IMR-90 (cell line): Measurements from ENCODE around the gene PPARD. TPM values are rescaled to one million over a fixed set of nuclear protein-coding genes. Genes with fewer than 3 reads are reported as not detected.

ENCODE experiments used
- polyA plus RNA-seq, 3 experiments: library from polyadenylated mRNA; depleted of rRNA; stranded (reverse); fragments of >200 nt; gene quantifications; 2 replicates each; pipeline ENCODE4 v1.2.3, GENCODE V29; 2012; ENCODE audit warnings: low replicate concordance in 1 of 3
- total RNA-seq: library from RNA; depleted of rRNA; stranded (reverse); fragments of >200 nt; gene quantifications from 2 replicates; pipeline ENCODE4 v1.2.3, GENCODE V29; 2012
- TF ChIP-seq, protein P1 (sequence below): conservative IDR thresholded peaks from 2 replicates; pipeline ENCODE4 v1.5.1; 2012; ENCODE audit warnings: mild to moderate bottlenecking, low read depth, low read length, improper control_type of control experiment

Gene PPARD
- total and polyA plus RNA-seq, 2 of the 4 experiments (the other 2 are of a cell fraction) = 10.4 to 69.0 TPM

GRCh38 chr6:35296931-35297600 lies 45.3 kb upstream of the PPARD start (continued):
- TF ChIP-seq, protein P1, sequence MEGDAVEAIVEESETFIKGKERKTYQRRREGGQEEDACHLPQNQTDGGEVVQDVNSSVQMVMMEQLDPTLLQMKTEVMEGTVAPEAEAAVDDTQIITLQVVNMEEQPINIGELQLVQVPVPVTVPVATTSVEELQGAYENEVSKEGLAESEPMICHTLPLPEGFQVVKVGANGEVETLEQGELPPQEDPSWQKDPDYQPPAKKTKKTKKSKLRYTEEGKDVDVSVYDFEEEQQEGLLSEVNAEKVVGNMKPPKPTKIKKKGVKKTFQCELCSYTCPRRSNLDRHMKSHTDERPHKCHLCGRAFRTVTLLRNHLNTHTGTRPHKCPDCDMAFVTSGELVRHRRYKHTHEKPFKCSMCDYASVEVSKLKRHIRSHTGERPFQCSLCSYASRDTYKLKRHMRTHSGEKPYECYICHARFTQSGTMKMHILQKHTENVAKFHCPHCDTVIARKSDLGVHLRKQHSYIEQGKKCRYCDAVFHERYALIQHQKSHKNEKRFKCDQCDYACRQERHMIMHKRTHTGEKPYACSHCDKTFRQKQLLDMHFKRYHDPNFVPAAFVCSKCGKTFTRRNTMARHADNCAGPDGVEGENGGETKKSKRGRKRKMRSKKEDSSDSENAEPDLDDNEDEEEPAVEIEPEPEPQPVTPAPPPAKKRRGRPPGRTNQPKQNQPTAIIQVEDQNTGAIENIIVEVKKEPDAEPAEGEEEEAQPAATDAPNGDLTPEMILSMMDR = no peak
